HepG2 (cell line): ENCODE results near the gene FAM222A. TPM values are rescaled to one million over a fixed set of nuclear protein-coding genes. Genes with fewer than 3 reads are reported as not detected.

ENCODE experiments used
- ATAC-seq: fragments of 200-7000 bp; cut with Tn5 transposase; 3 replicates; pipeline ENCODE4 v1.9.1; 2020; ENCODE audit warnings: mild to moderate bottlenecking, moderate library complexity
- BruUV-seq: library from RNA; stranded (reverse); fragments of 400-500 nt; replicated peaks from 2 replicates; lab custom pipeline; 2021; lab: Mats Ljungman, UMichigan
- CTCF ChIA-PET: fragments of 300-600 bp; formaldehyde crosslinking; extraction: SDS; loops from one replicate; lab custom pipeline; 2021; ENCODE audit warnings: low total read pairs, inconsistent platforms, low intra/inter-chr PET ratio; lab: Yijun Ruan, JAX
- POLR2A ChIA-PET: fragments of 350-600 bp; sonication (Branson Sonifier 250); formaldehyde crosslinking; loops from one replicate; lab custom pipeline; 2020; ENCODE audit warnings: antibody characterized with exemption, inconsistent platforms; lab: Yijun Ruan, JAX
- DNase-seq: peaks from one replicate; pipeline ENCODE4 v3.0.0-alpha.2; 2015; ENCODE audit warnings: low spot score
- FAIRE-seq: peaks from 3 replicates; lab custom pipeline; 2011; peaks lifted over from hg19 to GRCh38; lab: Jason Lieb, UNC
- H2AFZ ChIP-seq: one replicate; pipeline ENCODE4 v1.6.1; 2011; ENCODE audit warnings: low read length, inconsistent platforms
- H3K27ac ChIP-seq: fragments of 300-600 bp; 3 replicates; pipeline ENCODE4 v1.8.0; 2011; ENCODE audit warnings: mixed run types, mild to moderate bottlenecking, mixed read lengths, low read length, inconsistent platforms; ENCODE audit not compliant: insufficient read depth; ENCODE audit errors: extremely low read length
- H3K27me3 ChIP-seq, 2 experiments: fragments of 200-600 bp in 1 of 2; 2 replicates in 1 of 2; 3 replicates in 1 of 2; pipeline versions ENCODE4 v1.6.0 to v1.8.0; 2011; ENCODE audit warnings: low read length in 2 of 2, mild to moderate bottlenecking in 2 of 2, moderate library complexity in 2 of 2, inconsistent platforms in 1 of 2; ENCODE audit not compliant: insufficient read depth in 2 of 2, control insufficient read depth in 1 of 2
- H3K36me3 ChIP-seq, 2 experiments: fragments of 200-600 bp in 1 of 2; replicated peaks in 1 of 2; 2 replicates in 1 of 2; 3 replicates in 1 of 2; pipeline versions ENCODE4 v1.5.1 to v1.8.0; 2011; ENCODE audit warnings: low read length in 2 of 2, inconsistent platforms in 1 of 2; ENCODE audit not compliant: insufficient read depth in 2 of 2, control insufficient read depth in 1 of 2
- H3K4me1 ChIP-seq: 2 replicates; pipeline ENCODE4 v1.5.1; 2012; ENCODE audit warnings: low read length, inconsistent platforms; ENCODE audit not compliant: insufficient read depth
- H3K4me2 ChIP-seq: 2 replicates; pipeline ENCODE4 v1.6.0; 2011; ENCODE audit warnings: low read depth, low read length, inconsistent platforms
- H3K4me3 ChIP-seq, 3 experiments: fragments of 200-600 bp in 1 of 3; sonication (generic), shearing (Covaris generic) in 1 of 3; replicated peaks in 1 of 3; 2 replicates each; pipeline ENCODE4 v1.5.1; 2011 to 2016; ENCODE audit warnings: low read length in 3 of 3, inconsistent platforms in 2 of 3, low read depth in 2 of 3, mild to moderate bottlenecking in 2 of 3, control low read depth in 1 of 3, mixed read lengths in 1 of 3; ENCODE audit not compliant: insufficient read depth in 1 of 3
- H3K79me2 ChIP-seq: one replicate; pipeline ENCODE4 v1.6.1; 2011; ENCODE audit warnings: low read length, inconsistent platforms; ENCODE audit not compliant: insufficient read depth
- H3K9ac ChIP-seq: 2 replicates; pipeline ENCODE4 v1.6.0; 2011; ENCODE audit warnings: mild to moderate bottlenecking, low read depth, low read length, inconsistent platforms; ENCODE audit not compliant: insufficient read depth
- H3K9me3 ChIP-seq: 2 replicates; pipeline ENCODE4 v1.5.1; 2012; ENCODE audit warnings: mild to moderate bottlenecking, low read length
- H4K20me1 ChIP-seq: 2 replicates; pipeline ENCODE4 v1.6.0; 2011; ENCODE audit warnings: inconsistent platforms, mild to moderate bottlenecking, low read length, moderate library complexity; ENCODE audit not compliant: insufficient read depth
- ISX ChIP-seq: sonication (generic); formaldehyde crosslinking; conservative IDR thresholded peaks from 2 replicates; pipeline ENCODE4 v1.5.0; 2020; ENCODE audit warnings: missing genetic modification reagents
- RFX3 ChIP-seq: IDR thresholded peaks from 2 replicates; pipeline ENCODE4 v1.6.1; 2016; ENCODE audit warnings: missing biosample characterization, missing genetic modification reagents
- ZFP36 ChIP-seq: fragments of 150-350 bp; IDR thresholded peaks from 2 replicates; pipeline ENCODE4 v1.6.1; 2018; ENCODE audit warnings: borderline replicate concordance, low read length, low read depth; ENCODE audit not compliant: partially characterized antibody
- ZFP62 ChIP-seq: sonication (generic); formaldehyde crosslinking; IDR thresholded peaks from 2 replicates; pipeline ENCODE4 v1.4.0; 2020; ENCODE audit warnings: missing genetic modification reagents
- ZNF18 ChIP-seq: sonication (generic); formaldehyde crosslinking; IDR thresholded peaks from 2 replicates; pipeline ENCODE4 v1.8.0; 2022; ENCODE audit warnings: mild to moderate bottlenecking, missing genetic modification reagents; ENCODE audit not compliant: insufficient replicate concordance
- ZNF747 ChIP-seq: sonication (generic); formaldehyde crosslinking; IDR thresholded peaks from 2 replicates; pipeline ENCODE4 v1.8.1; 2023; ENCODE audit warnings: missing genetic modification reagents, mild to moderate bottlenecking, borderline replicate concordance
- ZNF850 ChIP-seq: sonication (generic); formaldehyde crosslinking; conservative IDR thresholded peaks from 2 replicates; pipeline ENCODE4 v1.9.0; 2021; ENCODE audit warnings: mild to moderate bottlenecking, missing genetic modification reagents
- WGBS: methylation state at CpG from one replicate; pipeline ENCODE4 v1.1.6; 2017; ENCODE audit warnings: low lambda C conversion rate; 5-methylcytosine and 5-hydroxymethylcytosine counted together
- in situ Hi-C: cut with HindIII; loops from 2 replicates; pipeline ENCODE4 v1.10.0; 2017; ENCODE audit warnings: low pct_unique_long_range_greater_than_20kb; ENCODE audit not compliant: extremely low pct_ligation_motif_present
- intact Hi-C: fragments of 100-400 bp; cut with micrococcal nuclease; formaldehyde crosslinking; loops from one replicate; pipeline ENCODE4 v1.10.0; 2022; ENCODE audit not compliant: unreplicated experiment
- polyA plus RNA-seq, 8 experiments: library from polyadenylated mRNA; depleted of rRNA in 3 of 8; stranded (reverse) in 7 of 8; unstranded in 1 of 8; fragments of >200 nt; fragmentation: Illumina TruSeq in 4 of 8; extraction: Trizol in 4 of 8; gene quantifications; 2 replicates each; pipeline versions ENCODE4 v1.2.1 to v1.2.3, GENCODE V29; 2011 to 2016; ENCODE audit warnings: low read depth in 4 of 8, missing spikeins in 1 of 8, mixed read lengths in 1 of 8; ENCODE audit not compliant: insufficient read depth in 1 of 8
- total RNA-seq, 5 experiments: library from RNA; depleted of rRNA; stranded (reverse); fragments of >200 nt; fragmentation: Illumina TruSeq; extraction: Trizol; gene quantifications; 2 replicates each; pipeline ENCODE4 v1.2.3, GENCODE V29; 2016; ENCODE audit warnings: low read depth in 1 of 5

The FAM222A gene
- total and polyA plus RNA-seq, 2 of the 13 experiments (the other 11 are each of a cell fraction or from before 2014, with no cell fraction given): 2.7 to 9.6 TPM

- TF ChIP-seq ZFP62 (CRISPR knock-in tag): no peak
- no peak for TF ChIP-seq ZNF18 (CRISPR knock-in tag)
- no peak for TF ChIP-seq ZNF747 (CRISPR knock-in tag)
- no peak for TF ChIP-seq ISX (CRISPR knock-in tag)
- no peak for TF ChIP-seq RFX3 (CRISPR knock-in tag)
These were observed 6.7 kb downstream of the FAM222A start (continued) for GRCh38 chr12:109720152-109720856.

DNA sequence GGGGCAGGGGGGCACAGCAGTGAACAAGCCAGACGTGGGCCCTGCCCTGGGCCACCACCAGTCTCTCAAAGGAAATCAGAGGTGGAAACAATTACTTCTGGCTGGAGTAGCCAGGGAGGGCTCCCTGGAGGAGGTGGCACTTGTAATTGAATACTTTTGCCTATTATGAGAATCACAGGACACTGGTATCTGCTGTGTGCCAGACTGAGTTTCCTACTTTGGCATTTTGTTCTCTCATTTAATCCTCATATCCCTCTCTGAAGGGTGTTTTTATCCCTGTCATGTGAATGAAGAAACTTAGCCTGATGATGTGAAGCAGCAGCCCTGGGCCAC is 7.2 kb downstream of the FAM222A start:
- Histone ChIP-seq H3K4me2 (no peak overlapping the region), H3K27me3 (no peaks in the 10 kb centered on the region), H3K9ac (no peak overlapping the region), H3K27ac (peak overlapping the region; percentile 33), H3K9me3 (no peaks in the 10 kb centered on the region), H2AFZ (no peak overlapping the region), H3K79me2 (peaks cover 5% of the 10 kb centered on the region), H3K4me3 (no peak overlapping the region), H4K20me1 (no peaks in the 10 kb centered on the region), H3K36me3 (no peaks in the 10 kb centered on the region; a peak in 1 of 5 replicates), H3K4me1 (peaks cover 79% of the 10 kb centered on the region)
- DNase-seq (no peak), ATAC-seq (no peak), FAIRE-seq (no peak)
- intact Hi-C loops (no loop called here), in situ Hi-C loops (no loop called here)
- ChIA-PET POLR2A (interaction anchor here (1.6 kb wide), 1 partner anchor 9 kb away, joined by 6 read pairs; no protein-coding TSS in a partner anchor), CTCF (no interaction called here)
- TF ChIP-seq ZNF850 (no peak), ZFP36 (peak; percentile 80)
- BruUV-seq: no TSS peak
- 100% methylated on average over 1 of the region's 1 CpG for WGBS
